K562 (cell line): Measurements from ENCODE around the gene ECPAS. TPM values are rescaled to one million over a fixed set of nuclear protein-coding genes. Genes with fewer than 3 reads are reported as not detected.
A peak's percentile ranks its signal among the peaks of the same experiment; 100 is the strongest.

Source experiments
- ESRRA ChIP-seq: fragments of 450-650 bp; IDR thresholded peaks from 2 replicates; pipeline ENCODE4 v1.6.1; 2014; ENCODE audit warnings: low read depth, mild to moderate bottlenecking, moderate library complexity, borderline replicate concordance
- HDAC1 ChIP-seq, 2 experiments: fragments of 450-650 bp; IDR thresholded peaks; 2 replicates each; pipeline ENCODE4 v1.6.1; 2016 to 2017; ENCODE audit warnings: inconsistent platforms in 1 of 2, mild to moderate bottlenecking in 1 of 2, moderate library complexity in 1 of 2
- IFI16 ChIP-seq: fragments of 250-450 bp; sonication (Bioruptor Pico); IDR thresholded peaks from 2 replicates; pipeline ENCODE4 v2.1.2; 2022; ENCODE audit warnings: mild to moderate bottlenecking, inconsistent platforms
- NRF1 ChIP-seq, 2 experiments: fragments of 450-650 bp; IDR thresholded peaks in 1 of 2; conservative IDR thresholded peaks in 1 of 2; 2 replicates each; pipeline ENCODE4 v1.6.1; 2014; ENCODE audit warnings: mild to moderate bottlenecking in 2 of 2
- PHF8 ChIP-seq: fragments of 200-600 bp; sonication (generic); IDR thresholded peaks from 2 replicates; pipeline ENCODE4 v1.6.1; 2012; ENCODE audit warnings: mixed run types, mild to moderate bottlenecking, inconsistent platforms, low read length, moderate library complexity, borderline replicate concordance
- SMARCC2 ChIP-seq: fragments of 450-650 bp; IDR thresholded peaks from 2 replicates; pipeline ENCODE4 v1.6.1; 2017; ENCODE audit warnings: antibody characterized with exemption, moderate library complexity, mild to moderate bottlenecking, low read depth
- TBP ChIP-seq: optimal IDR thresholded peaks from 2 replicates; pipeline ENCODE3; 2011; ENCODE audit warnings: low read depth, low read length, improper control_type of control experiment
- ZBTB7A ChIP-seq: IDR thresholded peaks from 2 replicates; pipeline ENCODE4 v1.6.1; 2011; ENCODE audit warnings: low read depth, mild to moderate bottlenecking, low read length, moderate library complexity, borderline replicate concordance; ENCODE audit not compliant: control insufficient read depth
- ZNF165 ChIP-seq: fragments of 250-450 bp; sonication (Bioruptor Pico); IDR thresholded peaks from 2 replicates; pipeline ENCODE4 v1.4.0; 2020; ENCODE audit warnings: borderline replicate concordance
- ZNF280A ChIP-seq: fragments of 450-650 bp; IDR thresholded peaks from 2 replicates; pipeline ENCODE4 v1.6.1; 2018; ENCODE audit warnings: mild to moderate bottlenecking, low read depth; ENCODE audit not compliant: partially characterized antibody
- ZNF780A ChIP-seq: fragments of 250-450 bp; sonication (Bioruptor Pico); IDR thresholded peaks from 2 replicates; pipeline ENCODE4 v1.5.0; 2021; ENCODE audit warnings: mild to moderate bottlenecking
- ZSCAN29 ChIP-seq: fragments of 450-650 bp; IDR thresholded peaks from 2 replicates; pipeline ENCODE4 v1.6.1; 2017
- polyA plus RNA-seq, 8 experiments: library from polyadenylated mRNA; depleted of rRNA in 4 of 8; stranded (reverse) in 5 of 8; unstranded in 3 of 8; fragments of >200 nt; fragmentation: Nextera tagmentation in 2 of 8; fragmentation: Illumina TruSeq in 1 of 8; extraction: Ambion mirVana in 2 of 8; extraction: Trizol in 1 of 8; gene quantifications; 2 replicates each; pipeline versions ENCODE4 v1.2.1 to v1.2.3, GENCODE V29; 2011 to 2014; ENCODE audit warnings: inconsistent platforms in 1 of 8, missing spikeins in 1 of 8
- total RNA-seq, 7 experiments: library from RNA; depleted of rRNA in 6 of 7; stranded (reverse); fragments of >200 nt in 6 of 7; fragmentation: Illumina TruSeq in 2 of 7; extraction: Trizol in 2 of 7; gene quantifications; 2 replicates each; pipeline versions ENCODE4 v1.2.1 to v1.2.3, GENCODE V29; 2011 to 2021; ENCODE audit warnings: low replicate concordance in 1 of 7
- TF ChIP-seq, protein P1 (sequence below), 2 experiments: IDR thresholded peaks; 2 replicates each; pipeline ENCODE4 v1.6.1; 2011; ENCODE audit warnings: borderline replicate concordance in 1 of 2, control low read depth in 1 of 2, low read depth in 1 of 2, low read length in 1 of 2, mild to moderate bottlenecking in 1 of 2, mixed read lengths in 1 of 2, moderate library complexity in 1 of 2; ENCODE audit not compliant: insufficient read depth in 1 of 2, insufficient read length in 1 of 2, poor library complexity in 1 of 2, severe bottlenecking in 1 of 2; ENCODE audit errors: extremely low read depth in 1 of 2
- TF ChIP-seq, protein P2 (sequence below): fragments of 450-650 bp; IDR thresholded peaks from 2 replicates; pipeline ENCODE4 v1.6.1; 2017; ENCODE audit warnings: antibody characterized with exemption
- TF ChIP-seq, protein P3 (sequence below), 2 experiments: IDR thresholded peaks in 1 of 2; conservative IDR thresholded peaks in 1 of 2; 2 replicates each; pipeline ENCODE4 v1.6.1; 2016; ENCODE audit warnings: low read depth in 2 of 2, mild to moderate bottlenecking in 1 of 2, missing compliant biosample characterization in 1 of 2, missing genetic modification characterization in 1 of 2, moderate library complexity in 1 of 2
- TF ChIP-seq, protein P4 (sequence below): fragments of 450-650 bp; formaldehyde crosslinking; IDR thresholded peaks from 2 replicates; pipeline ENCODE4 v1.4.0; 2020; ENCODE audit warnings: mild to moderate bottlenecking

Gene ECPAS
- total and polyA plus RNA-seq, 9 of the 15 experiments (the other 6 are each of a cell fraction or from before 2014, with no cell fraction given) = 14.5 to 90.9 (median 75.7) TPM

- TF ChIP-seq, protein P1, sequence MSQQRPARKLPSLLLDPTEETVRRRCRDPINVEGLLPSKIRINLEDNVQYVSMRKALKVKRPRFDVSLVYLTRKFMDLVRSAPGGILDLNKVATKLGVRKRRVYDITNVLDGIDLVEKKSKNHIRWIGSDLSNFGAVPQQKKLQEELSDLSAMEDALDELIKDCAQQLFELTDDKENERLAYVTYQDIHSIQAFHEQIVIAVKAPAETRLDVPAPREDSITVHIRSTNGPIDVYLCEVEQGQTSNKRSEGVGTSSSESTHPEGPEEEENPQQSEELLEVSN (IDR thresholded peaks at IDR 0.05; ENCODE audit: borderline replicate concordance in 1 of 2, extremely low read depth in 1 of 2, insufficient read depth in 1 of 2, insufficient read length in 1 of 2, low read depth in 1 of 2, low read length in 1 of 2, poor library complexity in 1 of 2, severe bottlenecking in 1 of 2) = peak in 1 of 2 experiments; percentile 81
- TF ChIP-seq ZBTB7A = peak; percentile 91
- no peak for TF ChIP-seq IFI16 (CRISPR knock-in tag)
- TF ChIP-seq HDAC1 (IDR thresholded peaks at IDR 0.05) = peak in 1 of 2 experiments; percentile 59; a peak in 2 of 4 replicates
- TF ChIP-seq ESRRA = 0 out of 2 replicates have a peak, but pooled peaks have one; percentile 14
- peak; percentile 45; the same call in 1 of the 2 replicates for TF ChIP-seq SMARCC2
- no peak for TF ChIP-seq ZNF280A
- TF ChIP-seq, protein P2, sequence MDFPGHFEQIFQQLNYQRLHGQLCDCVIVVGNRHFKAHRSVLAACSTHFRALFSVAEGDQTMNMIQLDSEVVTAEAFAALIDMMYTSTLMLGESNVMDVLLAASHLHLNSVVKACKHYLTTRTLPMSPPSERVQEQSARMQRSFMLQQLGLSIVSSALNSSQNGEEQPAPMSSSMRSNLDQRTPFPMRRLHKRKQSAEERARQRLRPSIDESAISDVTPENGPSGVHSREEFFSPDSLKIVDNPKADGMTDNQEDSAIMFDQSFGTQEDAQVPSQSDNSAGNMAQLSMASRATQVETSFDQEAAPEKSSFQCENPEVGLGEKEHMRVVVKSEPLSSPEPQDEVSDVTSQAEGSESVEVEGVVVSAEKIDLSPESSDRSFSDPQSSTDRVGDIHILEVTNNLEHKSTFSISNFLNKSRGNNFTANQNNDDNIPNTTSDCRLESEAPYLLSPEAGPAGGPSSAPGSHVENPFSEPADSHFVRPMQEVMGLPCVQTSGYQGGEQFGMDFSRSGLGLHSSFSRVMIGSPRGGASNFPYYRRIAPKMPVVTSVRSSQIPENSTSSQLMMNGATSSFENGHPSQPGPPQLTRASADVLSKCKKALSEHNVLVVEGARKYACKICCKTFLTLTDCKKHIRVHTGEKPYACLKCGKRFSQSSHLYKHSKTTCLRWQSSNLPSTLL = no peak
- TF ChIP-seq ZSCAN29 = no peak
- TF ChIP-seq PHF8 = peak; percentile 80; the same call in 1 of the 2 replicates
- no peak for TF ChIP-seq ZNF780A (CRISPR knock-in tag)
- TF ChIP-seq, protein P3, sequence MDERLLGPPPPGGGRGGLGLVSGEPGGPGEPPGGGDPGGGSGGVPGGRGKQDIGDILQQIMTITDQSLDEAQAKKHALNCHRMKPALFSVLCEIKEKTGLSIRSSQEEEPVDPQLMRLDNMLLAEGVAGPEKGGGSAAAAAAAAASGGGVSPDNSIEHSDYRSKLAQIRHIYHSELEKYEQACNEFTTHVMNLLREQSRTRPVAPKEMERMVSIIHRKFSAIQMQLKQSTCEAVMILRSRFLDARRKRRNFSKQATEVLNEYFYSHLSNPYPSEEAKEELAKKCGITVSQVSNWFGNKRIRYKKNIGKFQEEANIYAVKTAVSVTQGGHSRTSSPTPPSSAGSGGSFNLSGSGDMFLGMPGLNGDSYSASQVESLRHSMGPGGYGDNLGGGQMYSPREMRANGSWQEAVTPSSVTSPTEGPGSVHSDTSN (CRISPR knock-in tag; IDR thresholded peaks at IDR 0.05; ENCODE audit: low read depth) = no peak
- TF ChIP-seq, protein P3 (tag; conservative IDR thresholded peaks at IDR 0.05; ENCODE audit: low read depth) = no peak
- TF ChIP-seq TBP = peak; percentile 74
- 0 out of 2 replicates have a peak, but pooled peaks have one; percentile 41 for TF ChIP-seq ZNF165
- TF ChIP-seq, protein P4, sequence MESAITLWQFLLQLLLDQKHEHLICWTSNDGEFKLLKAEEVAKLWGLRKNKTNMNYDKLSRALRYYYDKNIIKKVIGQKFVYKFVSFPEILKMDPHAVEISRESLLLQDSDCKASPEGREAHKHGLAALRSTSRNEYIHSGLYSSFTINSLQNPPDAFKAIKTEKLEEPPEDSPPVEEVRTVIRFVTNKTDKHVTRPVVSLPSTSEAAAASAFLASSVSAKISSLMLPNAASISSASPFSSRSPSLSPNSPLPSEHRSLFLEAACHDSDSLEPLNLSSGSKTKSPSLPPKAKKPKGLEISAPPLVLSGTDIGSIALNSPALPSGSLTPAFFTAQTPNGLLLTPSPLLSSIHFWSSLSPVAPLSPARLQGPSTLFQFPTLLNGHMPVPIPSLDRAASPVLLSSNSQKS (CRISPR knock-in tag) = no peak
- TF ChIP-seq NRF1 (conservative IDR thresholded peaks at IDR 0.05 in 1 of 2, IDR thresholded peaks at IDR 0.05 in 1 of 2) = peak; percentile 80 to 81
Observed at GRCh38 chr9:111483858-111484571, at the start of gene ECPAS (continued).
